ENCODE measurements around the gene LYZL1.
A peak's percentile ranks its signal among the peaks of the same experiment; 100 is the strongest.
"Not testable (repeated sequence)": the region's sequence is repeated elsewhere in the genome, so short reads cannot be mapped to it uniquely, and the experiment has no call there.

LYZL1 gene

GRCh38 chr10:29304995-29305335, 16.1 kb downstream of the LYZL1 start:
- no peak for TF ChIP-seq CTCF (IDR thresholded peaks at IDR 0.05)
- H3K4me3 ChIP-seq = peak overlapping the region; percentile 26
- DNase-seq (ENCODE audit: low spot score) = no peak
- H3K27ac ChIP-seq = peak overlapping the region in 1 of 2 donors; percentile 31

GRCh38 chr10:29306688-29307087, 17.8 kb downstream of the LYZL1 start:
- DNase-seq (ENCODE audit: low spot score) = no peak
- Histone ChIP-seq H3K27ac (no peak overlapping the region), H3K4me3 (no peak overlapping the region)
- TF ChIP-seq CTCF (IDR thresholded peaks at IDR 0.05) = no peak

GRCh38 chr10:29308142-29308541, 19.3 kb downstream of the LYZL1 start:
- not testable (repeated sequence) for H3K4me3 ChIP-seq; DNase-seq (ENCODE audit: low spot score); H3K27ac ChIP-seq

- TF ChIP-seq CTCF (IDR thresholded peaks at IDR 0.05) = no peak
- DNase-seq (ENCODE audit: low spot score) = no peak
- Histone ChIP-seq H3K4me3 (no peak overlapping the region), H3K27ac (no peak overlapping the region)
Observed at GRCh38 chr10:29309465-29309864, 20.6 kb downstream of the LYZL1 start.

GRCh38 chr10:29310463-29310862, 21.6 kb downstream of the LYZL1 start:
- not testable (repeated sequence) for H3K27ac ChIP-seq; DNase-seq (ENCODE audit: low spot score); H3K4me3 ChIP-seq

- Histone ChIP-seq H3K27ac (no peak overlapping the region), H3K4me3 (no peak overlapping the region)
- DNase-seq (ENCODE audit: low spot score) = no peak
- TF ChIP-seq CTCF (IDR thresholded peaks at IDR 0.05) = no peak
Observed at GRCh38 chr10:29313071-29313470, 24.2 kb downstream of the LYZL1 start.

- no peak for DNase-seq (ENCODE audit: low spot score)
- no peak overlapping the region for H3K27ac ChIP-seq
- TF ChIP-seq CTCF (IDR thresholded peaks at IDR 0.05) = no peak
- H3K4me3 ChIP-seq = no peak overlapping the region
Observed at GRCh38 chr10:29314726-29315125, 25.9 kb downstream of the LYZL1 start.

- no peak for DNase-seq (ENCODE audit: low spot score)
- H3K4me3 ChIP-seq = no peak overlapping the region
- H3K27ac ChIP-seq = no peak overlapping the region
- TF ChIP-seq CTCF (IDR thresholded peaks at IDR 0.05) = no peak
Observed at GRCh38 chr10:29315814-29316213, 26.9 kb downstream of the LYZL1 start.
